Measurements from ENCODE around the gene PAIP2.

Gene PAIP2

DNA sequence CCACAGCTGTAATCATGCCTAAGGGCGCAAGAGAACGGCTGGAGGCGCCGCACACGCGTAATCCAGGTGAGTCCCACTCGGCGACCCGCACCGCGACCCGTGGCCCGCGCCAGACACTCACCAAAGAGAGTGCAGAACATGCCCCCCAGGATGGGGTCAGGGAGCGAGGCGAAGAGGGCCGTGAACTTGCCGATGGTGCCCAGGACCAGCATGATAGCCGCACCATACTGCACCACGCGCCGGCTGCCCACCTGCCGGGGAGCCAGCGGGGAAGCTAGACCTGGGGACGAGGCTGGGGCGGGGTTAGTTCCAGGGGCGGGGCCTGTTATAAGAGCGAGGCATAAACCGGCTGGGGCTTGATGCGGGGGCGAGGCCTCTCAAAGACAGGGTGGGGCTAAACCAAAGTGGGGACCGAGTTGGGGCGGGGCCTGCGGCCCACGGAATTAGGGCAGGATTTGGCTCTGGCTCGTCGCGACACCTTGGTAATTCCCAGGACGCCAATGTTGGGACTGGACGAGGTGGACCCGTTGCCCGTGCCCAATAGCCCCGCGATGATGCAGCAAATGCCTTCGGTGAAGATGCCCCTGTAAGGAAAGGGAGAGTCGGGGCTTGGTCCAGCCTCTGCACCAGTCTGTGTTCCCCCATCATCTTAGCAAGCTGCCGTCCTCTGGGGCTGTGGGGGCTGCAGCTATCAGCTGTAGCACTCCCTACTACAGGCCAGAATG is 36.6 kb downstream of the PAIP2 start:
- TF ChIP-seq, protein P1, sequence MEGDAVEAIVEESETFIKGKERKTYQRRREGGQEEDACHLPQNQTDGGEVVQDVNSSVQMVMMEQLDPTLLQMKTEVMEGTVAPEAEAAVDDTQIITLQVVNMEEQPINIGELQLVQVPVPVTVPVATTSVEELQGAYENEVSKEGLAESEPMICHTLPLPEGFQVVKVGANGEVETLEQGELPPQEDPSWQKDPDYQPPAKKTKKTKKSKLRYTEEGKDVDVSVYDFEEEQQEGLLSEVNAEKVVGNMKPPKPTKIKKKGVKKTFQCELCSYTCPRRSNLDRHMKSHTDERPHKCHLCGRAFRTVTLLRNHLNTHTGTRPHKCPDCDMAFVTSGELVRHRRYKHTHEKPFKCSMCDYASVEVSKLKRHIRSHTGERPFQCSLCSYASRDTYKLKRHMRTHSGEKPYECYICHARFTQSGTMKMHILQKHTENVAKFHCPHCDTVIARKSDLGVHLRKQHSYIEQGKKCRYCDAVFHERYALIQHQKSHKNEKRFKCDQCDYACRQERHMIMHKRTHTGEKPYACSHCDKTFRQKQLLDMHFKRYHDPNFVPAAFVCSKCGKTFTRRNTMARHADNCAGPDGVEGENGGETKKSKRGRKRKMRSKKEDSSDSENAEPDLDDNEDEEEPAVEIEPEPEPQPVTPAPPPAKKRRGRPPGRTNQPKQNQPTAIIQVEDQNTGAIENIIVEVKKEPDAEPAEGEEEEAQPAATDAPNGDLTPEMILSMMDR (IDR thresholded peaks at IDR 0.05; ENCODE audit: insufficient read depth, low read depth, low read length, missing control alignments): no peak
- no peak overlapping the region for H3K4me3 ChIP-seq (ENCODE audit: low read length)
- DNase-seq (ENCODE audit: low read depth): no peak

DNA sequence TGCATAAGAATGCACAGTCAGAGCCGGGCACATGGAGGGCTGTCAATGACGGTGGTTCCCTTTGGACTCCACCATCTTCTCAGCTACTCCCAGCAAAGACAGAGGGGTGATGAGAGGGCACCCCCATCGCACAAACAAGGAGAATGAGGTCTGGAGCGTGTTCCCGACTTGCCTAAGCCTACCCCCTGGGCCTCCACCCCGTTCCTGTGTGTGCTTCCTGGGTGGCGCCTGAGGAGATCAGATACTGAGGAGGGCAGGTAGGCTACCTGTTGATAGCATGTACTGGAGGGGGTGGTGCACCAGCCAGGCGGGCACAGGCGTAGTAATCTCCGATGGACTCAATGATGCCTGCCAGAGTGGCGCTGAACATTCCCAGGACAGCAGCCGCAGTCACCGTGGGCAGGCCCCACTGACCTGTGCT is 37.3 kb downstream of the PAIP2 start:
- no peak for DNase-seq (ENCODE audit: low read depth)
- TF ChIP-seq, protein P1 (IDR thresholded peaks at IDR 0.05; ENCODE audit: insufficient read depth, low read depth, low read length, missing control alignments): no peak
- H3K4me3 ChIP-seq (ENCODE audit: low read length): no peak overlapping the region

DNA sequence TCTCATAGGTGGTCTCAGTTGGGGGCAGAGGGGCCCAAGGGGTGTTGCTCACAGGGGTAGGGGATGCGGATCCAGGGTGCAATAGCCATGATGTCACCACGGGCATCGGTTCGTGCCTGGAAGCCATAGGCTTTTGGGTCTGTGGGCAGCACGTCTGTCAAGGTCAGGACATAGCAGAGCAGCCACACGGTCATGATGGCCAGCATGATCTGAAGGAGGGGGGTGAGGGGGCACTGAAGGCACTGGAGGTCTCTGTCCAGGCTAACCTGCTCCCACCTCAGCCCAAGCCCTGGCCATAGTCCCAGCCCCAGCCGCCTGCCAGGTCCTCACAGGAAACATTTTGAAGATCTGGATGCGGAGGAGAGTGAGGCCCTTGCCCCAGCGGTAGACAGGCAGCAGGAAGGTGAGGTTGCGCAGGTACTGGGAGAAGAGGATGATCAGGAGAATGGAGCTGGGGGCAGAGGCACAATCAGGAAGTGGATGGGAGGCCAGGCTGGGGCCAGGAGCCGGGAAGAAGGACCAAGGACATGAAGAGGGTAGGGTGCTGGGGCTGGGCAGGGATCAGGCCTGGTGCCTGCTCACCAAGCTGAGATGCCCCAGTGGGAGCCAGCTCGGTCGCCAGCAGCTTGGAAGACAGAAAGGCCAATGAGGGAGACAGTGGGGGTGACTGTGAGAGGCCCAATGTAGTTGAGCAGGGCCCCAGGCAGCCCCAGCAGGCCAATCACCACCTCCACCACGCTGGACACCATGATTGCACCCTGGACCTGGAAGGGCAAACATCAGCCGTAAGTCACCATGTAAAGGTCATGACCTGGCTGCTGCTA is 38.2 kb downstream of the PAIP2 start:
- H3K4me3 ChIP-seq (ENCODE audit: low read length): no peak overlapping the region
- DNase-seq (ENCODE audit: low read depth): no peak
- TF ChIP-seq, protein P1 (IDR thresholded peaks at IDR 0.05; ENCODE audit: insufficient read depth, low read depth, low read length, missing control alignments): no peak

DNA sequence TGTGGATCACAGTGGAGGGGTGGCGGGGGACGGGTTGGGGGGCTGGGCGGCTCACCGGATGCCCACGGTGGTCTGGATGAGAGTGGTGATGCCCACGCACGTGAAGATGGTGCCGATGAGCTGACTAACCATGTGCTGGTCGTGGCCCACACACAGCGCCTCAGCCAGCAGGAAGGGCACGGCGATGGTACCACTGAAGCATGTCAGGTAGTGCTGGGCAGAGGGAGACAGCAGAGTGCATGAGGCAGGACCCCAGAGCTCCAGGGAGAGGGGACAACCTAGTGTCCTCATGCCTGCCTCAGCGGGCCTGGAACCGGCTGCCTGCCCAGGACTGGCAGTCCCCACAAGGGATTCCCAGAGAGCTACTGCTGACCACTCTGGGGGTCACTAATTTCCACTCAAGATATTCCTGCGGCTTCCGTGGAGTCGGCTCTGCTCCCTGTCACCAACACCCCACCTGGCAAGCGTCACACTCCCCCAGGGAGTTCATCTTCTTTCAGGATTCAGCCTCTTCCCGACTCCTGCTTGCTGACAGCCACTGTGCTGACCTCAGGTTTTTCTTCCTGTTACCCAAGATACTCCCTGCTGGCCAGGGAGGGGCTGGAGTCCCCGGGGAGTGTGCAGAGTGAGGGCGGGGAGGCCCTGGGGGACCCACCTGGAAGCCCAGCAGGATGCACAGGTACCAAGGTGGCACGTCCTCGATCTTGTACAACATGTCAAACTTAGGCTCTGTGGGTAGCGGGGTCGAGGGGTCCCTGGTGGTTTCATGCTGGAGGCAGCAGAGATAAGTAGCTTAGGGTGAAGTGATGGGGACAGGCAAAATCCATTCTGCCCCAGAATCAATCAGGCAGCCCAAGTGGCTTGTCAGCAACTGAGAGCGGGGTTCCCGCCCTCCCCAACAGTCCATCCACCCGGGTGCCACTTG is 40.4 kb downstream of the PAIP2 start:
- TF ChIP-seq, protein P1 (IDR thresholded peaks at IDR 0.05; ENCODE audit: insufficient read depth, low read depth, low read length, missing control alignments): no peak
- H3K4me3 ChIP-seq (ENCODE audit: low read length): no peak overlapping the region
- DNase-seq (ENCODE audit: low read depth): no peak

DNA sequence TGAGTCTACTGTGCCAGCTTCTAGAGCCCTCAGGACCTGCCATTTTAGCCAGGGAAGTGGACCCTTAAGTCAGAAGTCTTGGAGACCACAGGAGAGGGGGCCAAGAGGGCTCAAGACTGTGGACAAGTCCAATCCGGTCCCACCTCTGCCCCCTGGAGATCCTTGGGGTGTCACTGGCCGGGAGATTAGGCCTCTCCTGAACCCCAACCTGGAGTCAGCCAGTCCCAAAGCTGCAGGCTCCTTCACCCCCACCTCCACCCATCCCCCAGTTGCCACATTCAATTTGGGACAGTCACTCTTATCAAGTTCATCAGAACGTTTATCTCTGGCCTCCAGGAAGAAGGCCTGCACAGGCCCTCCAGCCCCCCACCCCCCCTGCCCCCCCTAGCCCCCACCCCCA is 41.2 kb downstream of the PAIP2 start:
- no peak for DNase-seq (ENCODE audit: low read depth)
- TF ChIP-seq, protein P1 (IDR thresholded peaks at IDR 0.05; ENCODE audit: insufficient read depth, low read depth, low read length, missing control alignments): no peak
- no peak overlapping the region for H3K4me3 ChIP-seq (ENCODE audit: low read length)

DNA sequence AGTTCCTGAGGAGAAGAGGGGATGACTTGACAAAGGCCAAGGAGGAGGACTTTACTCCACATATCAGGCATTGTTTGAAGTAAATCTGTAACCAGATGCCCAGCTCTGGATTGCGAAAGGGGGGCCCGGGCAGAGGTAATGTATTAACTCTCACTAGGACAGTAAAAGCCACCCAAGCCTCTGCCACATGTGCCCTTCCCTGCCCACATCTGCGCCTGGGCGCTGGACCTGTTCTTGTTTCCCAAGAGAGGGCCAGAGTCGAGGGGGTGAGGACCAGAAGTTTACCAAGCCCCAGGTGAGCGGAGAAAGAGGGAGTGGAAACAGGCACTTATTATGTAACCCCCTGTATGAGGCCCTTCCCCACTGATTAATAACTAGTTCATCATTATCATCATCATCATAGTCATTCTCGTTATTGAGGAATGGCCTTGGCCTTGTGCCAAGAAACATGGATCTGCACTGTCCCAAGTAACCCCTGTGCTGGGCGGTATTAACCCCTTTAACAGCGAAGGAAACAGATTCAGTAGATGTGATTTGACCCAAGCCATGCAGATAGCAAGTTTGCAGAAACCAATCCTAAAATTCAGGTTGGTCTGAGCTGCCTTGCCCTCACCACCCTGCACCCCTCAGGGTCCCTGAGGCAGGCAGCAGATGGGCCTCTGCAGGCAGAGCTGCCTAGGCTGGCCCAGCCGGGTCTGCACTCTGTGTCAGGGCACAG is 41.8 kb downstream of the PAIP2 start, which contains the start of gene SLC23A1:
TSS of gene SLC23A1 (minus strand) at position 23 of the 718 bp plus-strand sequence. CDS start 44 bp downstream, outside the sequence.
- no peak within 1 kb of the TSS for H3K4me3 ChIP-seq (ENCODE audit: low read length)
- no peak for DNase-seq (ENCODE audit: low read depth)

More for the DNA sequence above, 41.8 kb downstream of the PAIP2 start, which contains the start of gene SLC23A1:
- TF ChIP-seq, protein P1 (IDR thresholded peaks at IDR 0.05; ENCODE audit: insufficient read depth, low read depth, low read length, missing control alignments): no peak
